NB4 (cell line): ENCODE data around the gene PNPLA7.

Experiments used
- MYC ChIP-seq: IDR thresholded peaks from 2 replicates; pipeline ENCODE4 v1.6.1; 2011; ENCODE audit warnings: low read depth, low read length
- POLR2A ChIP-seq: IDR thresholded peaks from 2 replicates; pipeline ENCODE4 v1.6.1; 2011; ENCODE audit warnings: mild to moderate bottlenecking; ENCODE audit not compliant: insufficient read length; ENCODE audit errors: extremely low read depth
- TF ChIP-seq, protein P1 (sequence below): IDR thresholded peaks from one replicate; pipeline ENCODE4 v1.5.1; 2012; ENCODE audit warnings: low read depth, low read length
- TF ChIP-seq, protein P2 (sequence below): IDR thresholded peaks from 2 replicates; pipeline ENCODE4 v1.6.1; 2011; ENCODE audit warnings: low read depth, low read length

DNA sequence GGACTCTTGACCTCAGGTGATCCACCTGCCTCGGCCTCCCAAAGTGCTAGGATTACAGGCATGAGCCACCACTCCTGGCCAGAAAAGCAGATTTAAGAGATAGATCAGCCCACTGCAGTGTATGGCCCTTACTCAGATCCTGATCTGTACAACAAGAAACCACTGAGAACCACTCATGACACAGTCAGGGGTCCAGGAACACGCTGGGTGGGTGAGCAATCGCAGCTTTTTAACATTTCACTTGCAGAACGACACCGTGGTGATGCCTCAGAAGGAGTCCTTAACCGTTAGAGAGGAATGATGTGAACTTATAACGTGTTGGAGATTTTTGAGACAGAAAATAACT is 45.8 kb downstream of the PNPLA7 start:
- TF ChIP-seq, protein P1, sequence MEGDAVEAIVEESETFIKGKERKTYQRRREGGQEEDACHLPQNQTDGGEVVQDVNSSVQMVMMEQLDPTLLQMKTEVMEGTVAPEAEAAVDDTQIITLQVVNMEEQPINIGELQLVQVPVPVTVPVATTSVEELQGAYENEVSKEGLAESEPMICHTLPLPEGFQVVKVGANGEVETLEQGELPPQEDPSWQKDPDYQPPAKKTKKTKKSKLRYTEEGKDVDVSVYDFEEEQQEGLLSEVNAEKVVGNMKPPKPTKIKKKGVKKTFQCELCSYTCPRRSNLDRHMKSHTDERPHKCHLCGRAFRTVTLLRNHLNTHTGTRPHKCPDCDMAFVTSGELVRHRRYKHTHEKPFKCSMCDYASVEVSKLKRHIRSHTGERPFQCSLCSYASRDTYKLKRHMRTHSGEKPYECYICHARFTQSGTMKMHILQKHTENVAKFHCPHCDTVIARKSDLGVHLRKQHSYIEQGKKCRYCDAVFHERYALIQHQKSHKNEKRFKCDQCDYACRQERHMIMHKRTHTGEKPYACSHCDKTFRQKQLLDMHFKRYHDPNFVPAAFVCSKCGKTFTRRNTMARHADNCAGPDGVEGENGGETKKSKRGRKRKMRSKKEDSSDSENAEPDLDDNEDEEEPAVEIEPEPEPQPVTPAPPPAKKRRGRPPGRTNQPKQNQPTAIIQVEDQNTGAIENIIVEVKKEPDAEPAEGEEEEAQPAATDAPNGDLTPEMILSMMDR: no peak
- TF ChIP-seq, protein P2, sequence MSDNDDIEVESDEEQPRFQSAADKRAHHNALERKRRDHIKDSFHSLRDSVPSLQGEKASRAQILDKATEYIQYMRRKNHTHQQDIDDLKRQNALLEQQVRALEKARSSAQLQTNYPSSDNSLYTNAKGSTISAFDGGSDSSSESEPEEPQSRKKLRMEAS: no peak
- no peak for TF ChIP-seq POLR2A
- TF ChIP-seq MYC: no peak
